HEK293T (cell line): ENCODE results near the gene ABHD17C.

Experiments used
- BHLHE40 ChIP-seq: fragments of 450-650 bp; IDR thresholded peaks from 2 replicates; pipeline ENCODE4 v1.6.1; 2016; ENCODE audit warnings: mild to moderate bottlenecking, moderate library complexity, borderline replicate concordance
- ELF4 ChIP-seq: fragments of 450-650 bp; IDR thresholded peaks from 2 replicates; pipeline ENCODE4 v1.6.1; 2017; ENCODE audit warnings: antibody characterized with exemption
- FOXA1 ChIP-seq: fragments of 450-650 bp; IDR thresholded peaks from 2 replicates; pipeline ENCODE4 v1.6.1; 2016; ENCODE audit warnings: mild to moderate bottlenecking
- FOXM1 ChIP-seq: fragments of 450-650 bp; IDR thresholded peaks from 2 replicates; pipeline ENCODE4 v1.6.1; 2017; ENCODE audit warnings: mild to moderate bottlenecking, borderline replicate concordance
- HDGF ChIP-seq: fragments of 450-650 bp; IDR thresholded peaks from 2 replicates; pipeline ENCODE4 v1.6.1; 2017; ENCODE audit warnings: antibody characterized with exemption, borderline replicate concordance
- SP1 ChIP-seq: fragments of 450-650 bp; IDR thresholded peaks from 2 replicates; pipeline ENCODE4 v1.6.1; 2017
- SUZ12 ChIP-seq: fragments of 450-650 bp; IDR thresholded peaks from 2 replicates; pipeline ENCODE4 v1.6.1; 2016; ENCODE audit warnings: mild to moderate bottlenecking
- TARDBP ChIP-seq: fragments of 450-650 bp; IDR thresholded peaks from 2 replicates; pipeline ENCODE4 v1.6.1; 2016

GRCh38 chr15:80778964-80779657, 84.0 kb downstream of the ABHD17C start, which contains the start of gene CEMIP:
- TF ChIP-seq FOXM1 (no peak), ELF4 (no peak), HDGF (no peak), BHLHE40 (no peak), TARDBP (no peak), FOXA1 (no peak), SUZ12 (no peak), SP1 (no peak)
